Measurements from ENCODE around the gene RABEP1. TPM values are rescaled to one million over a fixed set of nuclear protein-coding genes. Genes with fewer than 3 reads are reported as not detected.

RABEP1 gene
- polyA plus RNA-seq, 1 of the 3 experiments (the other 2 are of a cell fraction) = 9.7 TPM

- no peak for TF ChIP-seq ZBTB33 (IDR thresholded peaks at IDR 0.05; ENCODE audit: borderline replicate concordance, low read depth)
- TF ChIP-seq TAF1 (IDR thresholded peaks at IDR 0.05; ENCODE audit: borderline replicate concordance, low read depth, low read length) = no peak
- TF ChIP-seq SMC3 (IDR thresholded peaks at IDR 0.05; ENCODE audit: low read depth, low read length) = no peak
Observed at GRCh38 chr17:5241861-5242671, 40.0 kb upstream of the RABEP1 start (continued).

GRCh38 chr17:5247621-5248020, 34.5 kb upstream of the RABEP1 start:
- 90% methylated on average over 8 of the region's 8 CpGs for WGBS (ENCODE audit: low lambda C conversion rate)
- Histone ChIP-seq H3K9me2 (no peaks in the 10 kb centered on the region), H2AFZ (ENCODE audit: low read depth) (no peak overlapping the region), H3K4me3 (ENCODE audit: low read depth in 2 of 2, low read length in 1 of 2) (no peak overlapping the region), H3K4me2 (no peak overlapping the region), H3K27ac (ENCODE audit: low read depth in 2 of 2, low read length in 1 of 2) (no peak overlapping the region), H3K4me1 (ENCODE audit: control insufficient read depth in 1 of 2, insufficient read depth in 2 of 2, low read depth in 1 of 2, low read length in 1 of 2) (no peaks in the 10 kb centered on the region), H3F3A (replicated peaks; ENCODE audit: insufficient read depth) (no peaks in the 10 kb centered on the region), H3K9me3 (no peaks in the 10 kb centered on the region), H3K36me3 (replicated peaks in 1 of 2; ENCODE audit: control insufficient read depth in 1 of 2, insufficient read depth in 2 of 2, low read length in 1 of 2) (no peaks in the 10 kb centered on the region), H3K79me2 (ENCODE audit: insufficient read depth) (no peaks in the 10 kb centered on the region), H3K9ac (no peak overlapping the region), H3K27me3 (ENCODE audit: insufficient read depth) (no peaks in the 10 kb centered on the region), H4K20me1 (ENCODE audit: insufficient read depth) (no peaks in the 10 kb centered on the region)
- TF ChIP-seq JUND (IDR thresholded peaks at IDR 0.05) (no peak), ZBTB33 (IDR thresholded peaks at IDR 0.05; ENCODE audit: borderline replicate concordance, low read depth) (no peak), RAD21 (IDR thresholded peaks at IDR 0.05; ENCODE audit: low read length) (no peak), IRF3 (IDR thresholded peaks at IDR 0.05; ENCODE audit: low read depth, low read length) (no peak), YY1 (IDR thresholded peaks at IDR 0.05; ENCODE audit: low read depth) (no peak), TCF12 (IDR thresholded peaks at IDR 0.05) (no peak), FOSL2 (IDR thresholded peaks at IDR 0.05; ENCODE audit: borderline replicate concordance, low read depth) (no peak), GATA2 (CRISPR knock-in tag; IDR thresholded peaks at IDR 0.05) (no peak), REST (IDR thresholded peaks at IDR 0.05; ENCODE audit: low read depth, low read length) (no peak), SIN3A (IDR thresholded peaks at IDR 0.05; ENCODE audit: borderline replicate concordance, low read depth, low read length) (no peak), ELF1 (IDR thresholded peaks at IDR 0.05) (no peak), POLR2AphosphoS5 (IDR thresholded peaks at IDR 0.05; ENCODE audit: low read depth, low read length) (no peak), NFIC (IDR thresholded peaks at IDR 0.05; ENCODE audit: borderline replicate concordance) (no peak), EP300 (IDR thresholded peaks at IDR 0.05; ENCODE audit: borderline replicate concordance in 1 of 2, low read depth in 1 of 2, low read length in 1 of 2) (no peak), TEAD4 (IDR thresholded peaks at IDR 0.05; ENCODE audit: borderline replicate concordance, insufficient read depth) (no peak), RCOR1 (IDR thresholded peaks at IDR 0.05; ENCODE audit: low read length) (no peak), RXRA (IDR thresholded peaks at IDR 0.05; ENCODE audit: borderline replicate concordance, low read depth) (no peak), MXI1 (IDR thresholded peaks at IDR 0.05; ENCODE audit: low read depth, low read length) (no peak), RFX5 (IDR thresholded peaks at IDR 0.05; ENCODE audit: low read length) (no peak)
- ChIA-PET POLR2A (interaction anchor here (0.7 kb wide), 1 partner anchor 10 kb away, joined by 3 read pairs; no protein-coding TSS in a partner anchor), CTCF (interaction anchor here (2.7 to 5.1 kb wide), 2 partner anchors 11 to 192 kb away, joined by 14 to 42 read pairs; partner anchors contain the start of gene C1QBP)
- no peak for DNase-seq
